HG02678 (cell line): ENCODE data around the gene KIAA0232.
"Not testable (repeated sequence)": the region's sequence is repeated elsewhere in the genome, so short reads cannot be mapped to it uniquely, and the experiment has no call there.

Experiments used
- ATAC-seq: cut with Tn5 transposase; IDR thresholded peaks from one replicate; pipeline ENCODE4 v1.9.1; 2021; ENCODE audit warnings: mild to moderate bottlenecking, moderate library complexity; ENCODE audit not compliant: unreplicated experiment

Gene KIAA0232

DNA sequence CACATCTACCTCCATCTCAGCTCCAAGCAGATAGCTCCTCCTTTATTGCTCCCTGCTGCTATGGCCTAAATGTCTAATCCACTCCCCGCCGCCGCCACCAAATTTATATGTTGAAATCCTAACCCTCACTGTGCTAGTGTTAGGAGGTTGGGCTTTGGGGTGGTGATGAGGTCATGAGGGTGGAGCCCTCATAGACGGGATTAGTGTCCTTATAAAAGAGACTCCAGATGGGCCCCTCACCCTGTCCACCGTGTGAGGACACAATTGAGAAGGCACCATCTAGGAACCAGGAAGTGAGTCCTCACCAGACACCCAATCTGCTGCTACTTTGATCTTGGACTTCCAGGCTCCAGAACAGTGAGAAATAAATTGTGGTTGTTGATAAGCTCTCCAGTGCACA is 113.5 kb downstream of the KIAA0232 start:
- no peak for ATAC-seq

DNA sequence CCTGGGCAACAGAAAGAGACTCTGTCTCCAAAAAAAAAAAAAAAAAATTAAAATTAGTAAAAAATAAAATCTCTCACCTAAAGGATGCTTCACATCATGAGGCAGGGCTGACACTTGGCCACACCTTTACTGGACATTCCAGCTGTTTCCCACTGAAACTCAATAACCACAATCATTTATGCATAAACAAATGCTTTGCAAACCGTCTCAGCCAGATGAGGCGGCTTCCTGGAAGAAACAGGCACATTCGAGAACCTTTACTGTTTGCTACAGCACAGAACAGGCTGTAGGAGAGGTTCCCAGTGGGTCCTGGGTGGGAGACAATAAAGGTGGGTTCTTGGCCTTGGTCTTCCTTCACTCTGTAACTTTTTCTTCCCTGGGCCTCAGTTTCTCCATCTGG is 116.2 kb downstream of the KIAA0232 start:
- no peak for ATAC-seq

DNA sequence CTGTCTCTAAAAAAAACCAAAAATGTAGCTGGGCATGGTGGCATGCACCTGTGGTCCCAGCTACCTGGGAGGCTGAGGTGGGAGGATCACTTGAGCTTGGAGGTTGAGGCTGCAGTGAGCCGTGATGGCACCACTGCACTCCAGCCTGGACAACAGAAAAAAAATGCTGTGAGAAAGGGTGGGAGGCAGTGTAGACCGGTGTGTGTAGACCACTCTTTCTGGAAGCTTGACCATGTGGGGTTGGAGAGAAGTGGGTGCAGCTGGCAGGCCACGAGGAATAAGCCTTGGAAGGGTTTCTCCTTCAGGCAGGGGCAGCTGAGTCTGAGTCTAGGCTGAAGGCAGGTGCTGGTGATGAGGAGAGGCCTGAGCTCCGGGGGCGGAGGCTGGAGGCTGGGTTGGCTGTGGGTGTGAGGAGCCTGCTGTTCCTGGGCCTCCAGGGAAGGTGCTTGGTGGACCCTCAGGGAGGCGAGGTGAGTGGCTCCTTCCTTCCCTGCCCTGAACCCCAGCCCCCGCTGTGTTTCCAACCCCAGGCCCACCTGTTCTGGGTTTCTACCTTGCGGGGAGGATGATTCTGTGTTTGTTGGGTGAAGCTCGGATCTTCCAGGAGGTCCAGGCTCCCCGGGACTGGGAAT is 117.8 kb downstream of the KIAA0232 start:
- ATAC-seq, result no peak

DNA sequence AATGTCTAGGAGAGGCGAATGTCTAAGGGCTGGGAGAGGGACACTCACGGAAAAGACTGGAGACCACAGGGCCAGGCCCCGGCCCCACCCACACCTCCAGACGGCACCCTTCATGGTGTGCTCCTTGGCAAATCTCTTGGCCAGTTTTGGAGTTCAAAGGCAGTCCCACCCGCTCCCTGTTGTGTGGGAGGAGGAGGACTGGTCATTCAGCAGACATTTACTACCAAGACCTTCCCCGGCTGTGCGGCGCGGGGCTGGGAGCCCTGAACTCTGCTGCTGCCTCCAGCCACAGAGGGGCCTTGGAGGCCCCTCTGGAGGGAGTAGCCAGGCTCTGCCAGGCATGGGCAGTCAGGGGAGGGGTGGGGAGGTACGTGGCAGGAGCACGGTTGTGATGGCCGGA is 118.4 kb downstream of the KIAA0232 start:
- ATAC-seq, result no peak

DNA sequence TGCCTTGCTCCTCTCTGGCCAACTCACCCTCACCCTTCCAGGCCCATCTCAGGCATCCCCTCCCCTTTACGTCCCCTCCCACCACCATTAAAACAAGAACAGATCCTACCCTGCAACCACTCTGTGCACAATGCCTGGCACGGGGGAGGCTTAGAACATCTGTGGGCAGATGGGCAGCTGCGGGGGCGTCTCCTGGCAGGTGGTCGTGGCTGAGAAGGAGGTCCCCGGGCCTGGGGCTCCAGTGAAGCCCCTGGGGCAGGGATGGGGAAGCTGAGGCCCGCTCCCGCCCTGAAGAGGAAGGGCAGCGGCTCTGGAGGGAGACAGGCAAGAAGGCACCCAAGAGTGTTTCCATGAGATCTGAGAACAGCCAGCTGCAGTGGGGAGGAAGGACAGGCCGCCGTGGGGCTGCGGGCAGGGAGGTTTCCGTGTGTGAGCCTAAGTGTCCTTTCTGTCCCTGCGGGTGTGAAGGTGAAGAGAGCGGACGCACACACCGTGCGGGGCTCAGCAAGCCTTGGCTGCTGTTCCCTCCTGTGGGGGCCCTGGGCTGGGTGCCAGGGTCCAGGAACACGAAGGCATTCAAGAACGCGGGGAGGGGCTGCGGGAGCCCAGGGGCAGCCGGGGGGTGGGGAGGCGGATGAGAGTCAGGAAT is 119.3 kb downstream of the KIAA0232 start:
- ATAC-seq, result no peak

DNA sequence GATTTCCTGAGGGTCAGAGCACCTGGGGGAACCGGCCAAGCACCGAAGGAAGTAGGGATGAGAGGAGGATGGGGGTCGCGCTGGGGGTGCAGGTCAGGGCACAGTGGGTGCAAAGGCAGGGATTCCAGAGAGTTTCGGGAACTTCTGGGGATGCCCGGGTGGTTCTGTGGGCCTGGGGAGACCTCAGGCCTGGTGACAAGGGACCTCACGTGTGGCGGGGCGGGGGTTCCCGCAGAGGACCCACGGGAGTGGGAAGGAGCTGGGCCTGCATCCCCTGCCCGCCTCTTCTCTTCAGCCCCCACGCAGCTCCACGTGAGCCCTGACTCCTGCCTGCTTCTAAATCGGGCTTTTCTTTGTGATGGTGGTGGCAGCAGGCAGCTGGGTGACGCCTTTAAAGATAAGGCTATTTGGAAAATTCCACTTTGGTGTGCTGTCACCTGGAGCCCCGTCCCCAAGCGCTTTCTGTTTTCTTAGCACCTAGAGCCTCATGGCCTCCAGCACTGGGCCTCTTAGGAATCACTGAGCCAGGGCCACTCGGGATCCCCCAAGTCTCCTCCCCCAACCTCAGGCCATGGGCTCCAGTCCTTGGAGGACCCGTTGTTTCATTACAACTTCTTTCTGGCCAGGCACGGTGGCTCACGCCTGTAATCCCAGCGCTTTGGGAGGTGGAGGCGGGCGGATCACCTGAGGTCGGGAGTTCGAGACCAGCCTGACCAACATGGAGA is 120.0 kb downstream of the KIAA0232 start:
- ATAC-seq, result no peak

- ATAC-seq, result no peak
Observed at GRCh38 chr4:6905516-6906445, 123.3 kb downstream of the KIAA0232 start.

DNA sequence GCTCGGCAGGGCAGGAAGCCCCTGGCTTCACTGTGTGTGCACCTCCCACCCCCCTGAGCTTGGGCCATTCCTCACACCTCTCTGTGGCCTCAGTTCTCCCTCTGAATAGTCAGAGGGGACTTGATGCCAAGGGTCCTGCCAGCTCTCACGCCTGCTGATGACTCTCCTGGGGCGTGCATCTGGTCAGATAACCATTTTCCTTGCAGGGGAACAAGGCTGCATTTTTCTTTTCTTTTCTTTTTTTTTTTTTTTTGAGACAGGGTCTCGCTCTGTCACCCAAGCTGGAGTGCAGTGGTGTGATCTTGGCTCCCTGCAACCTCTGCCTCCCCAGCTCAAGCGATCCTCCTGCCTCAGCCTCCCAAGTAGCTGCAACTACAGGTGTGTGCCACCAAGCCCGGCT is 124.0 kb downstream of the KIAA0232 start:
- not testable (repeated sequence) for ATAC-seq

DNA sequence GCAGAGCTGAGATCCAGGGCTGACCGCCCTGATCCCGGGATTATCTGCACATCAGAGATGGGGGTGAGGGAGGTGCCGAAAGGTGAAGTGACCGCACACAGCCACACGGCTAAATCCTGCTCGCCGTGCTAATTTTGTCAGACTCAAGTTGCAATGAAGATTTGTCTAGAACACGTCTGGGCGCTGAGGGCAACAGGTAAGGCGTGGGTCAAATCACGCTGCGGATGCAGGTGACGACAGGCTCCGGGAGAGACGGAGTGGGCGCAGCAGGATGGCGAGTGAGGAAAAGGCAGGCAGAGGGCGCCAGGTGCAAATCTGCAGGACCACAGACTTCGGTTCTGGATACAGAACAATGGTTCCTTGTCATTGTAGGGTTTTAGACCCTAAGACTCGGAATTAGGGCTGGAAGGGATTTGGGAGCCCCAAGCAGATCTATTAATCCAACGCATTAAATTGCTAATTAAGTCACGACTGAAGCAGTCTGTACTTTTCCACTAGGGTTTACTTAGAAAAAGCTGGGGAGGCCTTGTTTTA is 125.2 kb downstream of the KIAA0232 start:
- ATAC-seq, result no peak

GRCh38 chr4:6908432-6909112 is 126.0 kb downstream of the KIAA0232 start:
- no peak for ATAC-seq

- ATAC-seq, result peak; percentile 85
Observed at GRCh38 chr4:6909113-6909969, 126.8 kb downstream of the KIAA0232 start, which contains the start of gene TBC1D14. TSS of gene TBC1D14 (plus strand) at chr4:6909826. CDS start at chr4:6923390, 13,564 bp downstream.

GRCh38 chr4:6909970-6910339 is 127.4 kb downstream of the KIAA0232 start:
- peak; percentile 37 for ATAC-seq

GRCh38 chr4:6910340-6910959 is 127.9 kb downstream of the KIAA0232 start:
- ATAC-seq, result no peak

- no peak for ATAC-seq
Observed at GRCh38 chr4:6910960-6911874, 128.7 kb downstream of the KIAA0232 start.

DNA sequence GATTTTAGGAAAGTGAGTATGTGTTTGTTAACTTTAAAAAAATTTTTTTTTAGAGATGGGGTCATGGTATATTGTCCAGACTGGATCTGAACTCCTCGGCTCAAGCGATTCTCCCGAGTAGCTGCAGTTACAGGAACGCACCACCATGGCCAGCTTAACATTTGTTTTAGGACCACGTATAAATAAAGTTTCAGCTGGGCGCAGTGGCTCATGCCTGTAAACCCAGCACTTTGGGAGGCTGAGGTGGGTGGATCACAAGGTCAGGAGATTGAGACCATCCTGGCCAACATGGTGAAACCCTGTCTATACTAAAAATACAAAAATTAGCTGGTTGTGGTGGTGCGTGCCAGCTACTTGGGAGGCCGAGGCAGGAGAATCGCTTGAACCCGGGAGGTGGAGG is 129.4 kb downstream of the KIAA0232 start:
- not testable (repeated sequence) for ATAC-seq

DNA sequence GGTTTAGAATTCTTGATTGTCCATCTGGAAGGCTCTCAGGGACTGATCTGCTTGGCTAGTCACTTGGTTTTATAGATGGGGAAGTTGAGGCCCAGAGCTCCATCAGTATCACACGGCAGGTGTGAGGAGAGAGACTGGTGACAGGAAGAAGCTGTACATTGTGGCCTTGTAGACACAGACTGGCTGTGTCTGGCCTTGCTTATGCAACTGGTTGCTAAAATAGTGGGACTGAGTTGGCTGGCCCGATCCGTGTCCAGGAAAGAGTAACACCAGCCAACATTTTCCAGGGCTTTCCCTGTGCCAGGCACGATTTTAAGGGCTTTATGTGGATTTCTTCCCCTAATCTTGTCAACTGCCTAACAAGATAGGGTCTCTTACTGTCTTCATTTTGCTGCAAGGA is 129.9 kb downstream of the KIAA0232 start:
- no peak for ATAC-seq

DNA sequence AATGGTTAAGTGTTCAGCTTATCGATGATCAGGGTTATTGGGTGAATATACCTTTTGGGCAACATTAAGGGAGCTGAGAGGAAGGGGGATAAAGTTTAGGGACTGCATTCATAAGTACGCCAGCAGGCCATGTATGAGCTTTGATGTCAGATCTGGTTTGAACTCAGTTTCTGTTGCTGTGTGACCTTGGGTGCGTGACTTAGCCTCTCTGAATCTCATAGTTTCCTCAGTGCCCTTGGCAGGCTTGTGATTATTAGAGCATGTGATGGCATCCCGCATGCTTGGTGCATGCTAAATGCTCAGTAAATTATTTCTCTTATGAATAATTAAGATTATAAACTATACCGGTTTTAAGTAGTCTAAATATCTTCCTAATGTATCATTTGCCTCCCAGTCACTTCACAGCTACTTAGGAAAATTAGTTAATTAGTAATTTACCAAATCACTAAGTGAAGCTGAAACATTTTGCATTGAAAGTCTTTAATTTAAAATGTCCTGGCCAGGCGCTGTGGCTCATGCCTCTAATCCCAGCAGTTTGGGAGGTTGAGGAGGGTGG is 130.9 kb downstream of the KIAA0232 start:
- ATAC-seq, result no peak
